Cardiac muscle cell (in vitro differentiated cells and primary cell): ENCODE measurements around the gene ITPR2. TPM values are rescaled to one million over a fixed set of nuclear protein-coding genes. Genes with fewer than 3 reads are reported as not detected.

Experiments
- DNase-seq, 2 donors: peaks; one replicate each; pipeline versions ENCODE4 v3.0.0 to v3.0.0-alpha.2; 2010 to 2017; ENCODE audit warnings: low read depth in 1 of 2, low spot score in 1 of 2
- H3K27ac ChIP-seq: fragments of 200-600 bp; sonication (generic); 2 replicates; pipeline ENCODE4 v1.5.1; 2016
- H3K27me3 ChIP-seq: fragments of 200-600 bp; sonication (generic); 2 replicates; pipeline ENCODE4 v1.6.0; 2016; ENCODE audit warnings: control low read depth
- H3K36me3 ChIP-seq: fragments of 200-600 bp; sonication (generic); 2 replicates; pipeline ENCODE4 v1.5.1; 2016; ENCODE audit warnings: control low read depth
- H3K4me1 ChIP-seq: fragments of 200-600 bp; sonication (generic); 2 replicates; pipeline ENCODE4 v1.8.1; 2017; ENCODE audit warnings: low read depth, mild to moderate bottlenecking, mixed run types
- H3K4me3 ChIP-seq: fragments of 200-600 bp; sonication (generic); 2 replicates; pipeline ENCODE4 v1.5.1; 2016; ENCODE audit warnings: mild to moderate bottlenecking
- H3K9me3 ChIP-seq: fragments of 200-600 bp; sonication (generic); 2 replicates; pipeline ENCODE4 v1.5.1; 2017; ENCODE audit warnings: low read depth, mild to moderate bottlenecking, control low read depth
- CTCF ChIP-seq: IDR thresholded peaks from 2 replicates; pipeline ENCODE4 v1.5.1; 2012; ENCODE audit warnings: low read depth, mild to moderate bottlenecking, low read length
- polyA plus RNA-seq: library from polyadenylated mRNA; unstranded; fragments of >200 nt; fragmentation: Nextera tagmentation; extraction: Ambion mirVana; gene quantifications from 2 replicates; pipeline ENCODE4 v1.2.1, GENCODE V29; 2016
- total RNA-seq: library from RNA; depleted of rRNA; stranded (reverse); fragments of >200 nt; gene quantifications from 2 replicates; pipeline ENCODE4 v1.2.3, GENCODE V29; 2016

ITPR2 gene
- total and polyA plus RNA-seq, 2 experiments from 2014 or later: 4.8 to 5.1 TPM

GRCh38 chr12:26631846-26632245 is 201.1 kb downstream of the ITPR2 start:
- TF ChIP-seq CTCF: no peak
- H3K4me1 ChIP-seq: no peaks in the 10 kb centered on the region
- no peak overlapping the region for H3K27ac ChIP-seq
- DNase-seq: peak in 1 of 2 donors; percentile 42
- no peaks in the 10 kb centered on the region for H3K9me3 ChIP-seq
- H3K4me3 ChIP-seq: no peak overlapping the region
- H3K36me3 ChIP-seq: no peaks in the 10 kb centered on the region
- no peaks in the 10 kb centered on the region for H3K27me3 ChIP-seq

- H3K4me1 ChIP-seq: no peaks in the 10 kb centered on the region
- peak in 1 of 2 donors; percentile 64 for DNase-seq
- no peaks in the 10 kb centered on the region for H3K27me3 ChIP-seq
- TF ChIP-seq CTCF: no peak
- no peaks in the 10 kb centered on the region for H3K9me3 ChIP-seq
- H3K36me3 ChIP-seq: no peaks in the 10 kb centered on the region
- no peak overlapping the region for H3K27ac ChIP-seq
- no peak overlapping the region for H3K4me3 ChIP-seq
Observed at GRCh38 chr12:26630546-26631027, 202.4 kb downstream of the ITPR2 start.

- TF ChIP-seq CTCF: peak; percentile 44
- Histone ChIP-seq H3K4me3 (no peak overlapping the region), H3K27me3 (no peaks in the 10 kb centered on the region), H3K4me1 (no peaks in the 10 kb centered on the region), H3K27ac (no peak overlapping the region), H3K9me3 (no peaks in the 10 kb centered on the region), H3K36me3 (no peaks in the 10 kb centered on the region)
- peak in 1 of 2 donors; percentile 38 for DNase-seq
Observed at GRCh38 chr12:26629864-26630263, 203.1 kb downstream of the ITPR2 start.

GRCh38 chr12:26628234-26628633 is 204.8 kb downstream of the ITPR2 start:
- Histone ChIP-seq H3K9me3 (no peaks in the 10 kb centered on the region), H3K4me1 (no peaks in the 10 kb centered on the region), H3K27ac (no peak overlapping the region), H3K36me3 (no peaks in the 10 kb centered on the region), H3K27me3 (no peaks in the 10 kb centered on the region), H3K4me3 (no peak overlapping the region)
- no peak for TF ChIP-seq CTCF
- DNase-seq: no peak

GRCh38 chr12:26627335-26627734 is 205.7 kb downstream of the ITPR2 start:
- H3K4me3 ChIP-seq: no peak overlapping the region
- no peak for TF ChIP-seq CTCF
- H3K4me1 ChIP-seq: no peaks in the 10 kb centered on the region
- DNase-seq: peak in 1 of 2 donors; percentile 41
- H3K27me3 ChIP-seq: no peaks in the 10 kb centered on the region
- H3K27ac ChIP-seq: no peak overlapping the region
- H3K36me3 ChIP-seq: no peaks in the 10 kb centered on the region
- no peaks in the 10 kb centered on the region for H3K9me3 ChIP-seq

GRCh38 chr12:26623136-26623535 is 209.9 kb downstream of the ITPR2 start:
- H3K27me3 ChIP-seq: no peaks in the 10 kb centered on the region
- H3K4me1 ChIP-seq: peaks cover 6% of the 10 kb centered on the region
- H3K9me3 ChIP-seq: no peaks in the 10 kb centered on the region
- TF ChIP-seq CTCF: no peak
- no peak for DNase-seq
- no peak overlapping the region for H3K27ac ChIP-seq
- H3K36me3 ChIP-seq: no peaks in the 10 kb centered on the region
- H3K4me3 ChIP-seq: no peak overlapping the region
